HG02938 (cell line): ENCODE measurements around the gene RAD18.

Experiments
- ATAC-seq: cut with Tn5 transposase; IDR thresholded peaks from one replicate; pipeline ENCODE4 v1.9.1; 2021; ENCODE audit warnings: mild to moderate bottlenecking, moderate library complexity; ENCODE audit not compliant: unreplicated experiment

Gene RAD18

GRCh38 chr3:8963137-8963853, at the start of gene RAD18:
Gene RAD18, minus strand, starts transcription at chr3:8963472. Its CDS starts 87 bp downstream, at chr3:8963385.
- peak; percentile 85 for ATAC-seq

GRCh38 chr3:9012521-9012920, 49.2 kb upstream of the RAD18 start:
- no peak for ATAC-seq

GRCh38 chr3:9009976-9010545, 46.8 kb upstream of the RAD18 start:
- no peak for ATAC-seq

GRCh38 chr3:9008550-9009255, 45.4 kb upstream of the RAD18 start:
- ATAC-seq = no peak

GRCh38 chr3:9007928-9008327, 44.7 kb upstream of the RAD18 start:
- ATAC-seq = no peak

GRCh38 chr3:9007213-9007612, 43.9 kb upstream of the RAD18 start:
- ATAC-seq = no peak

- no peak for ATAC-seq
Measured at GRCh38 chr3:9000041-9000440, 36.8 kb upstream of the RAD18 start.

- ATAC-seq = no peak
Measured at GRCh38 chr3:8997151-8997550, 33.9 kb upstream of the RAD18 start.

GRCh38 chr3:8996681-8997121, 33.4 kb upstream of the RAD18 start:
- ATAC-seq = no peak

GRCh38 chr3:8996216-8996615, 32.9 kb upstream of the RAD18 start:
- no peak for ATAC-seq

GRCh38 chr3:8994226-8994625, 31.0 kb upstream of the RAD18 start:
- no peak for ATAC-seq

- ATAC-seq = no peak
Measured at GRCh38 chr3:8993331-8993730, 30.1 kb upstream of the RAD18 start.

- no peak for ATAC-seq
Measured at GRCh38 chr3:8992854-8993253, 29.6 kb upstream of the RAD18 start.

GRCh38 chr3:8992199-8992598, 28.9 kb upstream of the RAD18 start:
- ATAC-seq = no peak

GRCh38 chr3:8990266-8991215, 27.3 kb upstream of the RAD18 start:
- no peak for ATAC-seq

GRCh38 chr3:8988791-8989558, 25.7 kb upstream of the RAD18 start:
- ATAC-seq = no peak

- no peak for ATAC-seq
Measured at GRCh38 chr3:8988384-8988655, 25.0 kb upstream of the RAD18 start.

GRCh38 chr3:8987645-8988383, 24.5 kb upstream of the RAD18 start:
- ATAC-seq = peak; percentile 77

GRCh38 chr3:8987226-8987625, 24.0 kb upstream of the RAD18 start:
- no peak for ATAC-seq

- no peak for ATAC-seq
Measured at GRCh38 chr3:8986741-8987140, 23.5 kb upstream of the RAD18 start.
